ENCODE data around the gene TMEM121.
"Not testable (repeated sequence)": the region's sequence is repeated elsewhere in the genome, so short reads cannot be mapped to it uniquely, and the experiment has no call there.

Gene TMEM121

DNA sequence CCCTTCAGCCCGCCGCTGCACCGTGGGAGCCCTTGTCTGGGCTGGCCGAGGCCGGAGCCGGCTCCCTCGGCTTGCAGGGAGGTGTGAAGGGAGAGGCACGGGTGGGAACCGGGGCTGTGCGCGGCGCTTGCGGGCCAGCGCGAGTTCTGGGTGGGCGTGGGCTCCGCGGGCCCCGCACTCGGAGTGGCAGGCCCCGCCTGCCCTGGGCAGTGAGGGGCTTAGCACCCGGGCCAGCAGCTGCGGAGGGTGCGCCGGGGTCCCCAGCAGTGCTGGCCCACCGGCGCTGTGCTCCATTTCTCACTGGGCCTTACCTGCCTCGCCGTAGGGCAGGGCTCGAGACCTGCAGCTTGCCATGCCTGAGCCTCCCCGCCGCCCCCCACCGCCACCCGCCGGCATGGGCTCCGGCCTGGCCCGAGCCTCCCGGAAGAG lies 21.4 kb downstream of the TMEM121 start:
- TF ChIP-seq, protein P1, sequence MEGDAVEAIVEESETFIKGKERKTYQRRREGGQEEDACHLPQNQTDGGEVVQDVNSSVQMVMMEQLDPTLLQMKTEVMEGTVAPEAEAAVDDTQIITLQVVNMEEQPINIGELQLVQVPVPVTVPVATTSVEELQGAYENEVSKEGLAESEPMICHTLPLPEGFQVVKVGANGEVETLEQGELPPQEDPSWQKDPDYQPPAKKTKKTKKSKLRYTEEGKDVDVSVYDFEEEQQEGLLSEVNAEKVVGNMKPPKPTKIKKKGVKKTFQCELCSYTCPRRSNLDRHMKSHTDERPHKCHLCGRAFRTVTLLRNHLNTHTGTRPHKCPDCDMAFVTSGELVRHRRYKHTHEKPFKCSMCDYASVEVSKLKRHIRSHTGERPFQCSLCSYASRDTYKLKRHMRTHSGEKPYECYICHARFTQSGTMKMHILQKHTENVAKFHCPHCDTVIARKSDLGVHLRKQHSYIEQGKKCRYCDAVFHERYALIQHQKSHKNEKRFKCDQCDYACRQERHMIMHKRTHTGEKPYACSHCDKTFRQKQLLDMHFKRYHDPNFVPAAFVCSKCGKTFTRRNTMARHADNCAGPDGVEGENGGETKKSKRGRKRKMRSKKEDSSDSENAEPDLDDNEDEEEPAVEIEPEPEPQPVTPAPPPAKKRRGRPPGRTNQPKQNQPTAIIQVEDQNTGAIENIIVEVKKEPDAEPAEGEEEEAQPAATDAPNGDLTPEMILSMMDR (IDR thresholded peaks at IDR 0.05; ENCODE audit: low read depth, low read length, missing control alignments) = no peak
- in situ Hi-C loops (cut with HindIII; ENCODE audit: low sequenced_read_pairs) = no loop called here
- H3K4me3 ChIP-seq (ENCODE audit: low read depth, low read length) = no peak overlapping the region
- DNase-seq (ENCODE audit: low read depth) = no peak

DNA sequence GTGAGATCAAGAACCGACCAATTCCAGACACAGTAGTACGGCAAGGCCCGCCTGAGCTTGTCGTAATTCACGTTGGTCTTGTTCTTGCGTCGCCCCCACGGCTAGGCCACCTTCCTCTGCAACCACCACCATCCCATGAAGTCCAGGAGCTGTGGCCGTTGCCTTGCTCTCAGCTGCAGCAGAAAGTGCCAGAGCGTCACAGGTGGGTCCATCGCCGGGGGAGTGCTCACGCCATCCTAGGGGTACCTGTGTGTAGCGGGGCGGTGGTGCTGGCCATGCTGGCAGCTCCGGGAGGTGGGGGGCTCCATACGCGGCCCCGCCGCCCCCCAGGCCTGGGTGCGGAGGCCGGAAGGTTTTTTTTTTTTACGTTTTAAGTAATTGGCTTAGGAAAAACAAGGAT lies 23.1 kb downstream of the TMEM121 start:
- DNase-seq (ENCODE audit: low read depth) = no peak
- in situ Hi-C loops (cut with HindIII; ENCODE audit: low sequenced_read_pairs) = no loop called here
- TF ChIP-seq, protein P1 (IDR thresholded peaks at IDR 0.05; ENCODE audit: low read depth, low read length, missing control alignments) = no peak
- no peak overlapping the region for H3K4me3 ChIP-seq (ENCODE audit: low read depth, low read length)

DNA sequence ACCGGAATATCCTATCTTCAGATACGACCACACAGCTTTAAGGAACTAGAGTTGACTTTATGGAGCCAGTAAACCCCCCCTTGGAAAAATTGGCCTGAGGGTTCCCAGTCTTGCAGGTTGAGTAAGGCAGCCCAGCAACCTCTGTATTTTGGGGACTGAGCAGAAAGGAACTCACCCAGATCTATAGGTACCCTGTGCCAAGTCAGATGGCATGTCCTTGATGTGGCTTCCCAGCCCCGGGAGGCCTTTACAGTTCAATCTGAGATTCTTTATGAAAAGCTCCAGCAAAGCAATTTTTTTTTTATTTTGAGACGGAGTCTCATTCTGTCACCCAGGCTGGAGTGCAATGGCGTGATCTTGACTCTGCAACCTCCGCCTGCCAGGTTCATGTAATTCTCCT lies 27.6 kb downstream of the TMEM121 start:
- no peak for DNase-seq (ENCODE audit: low read depth)
- TF ChIP-seq, protein P1 (IDR thresholded peaks at IDR 0.05; ENCODE audit: low read depth, low read length, missing control alignments) = no peak
- in situ Hi-C loops (cut with HindIII; ENCODE audit: low sequenced_read_pairs) = no loop called here
- H3K4me3 ChIP-seq (ENCODE audit: low read depth, low read length) = no peak overlapping the region

DNA sequence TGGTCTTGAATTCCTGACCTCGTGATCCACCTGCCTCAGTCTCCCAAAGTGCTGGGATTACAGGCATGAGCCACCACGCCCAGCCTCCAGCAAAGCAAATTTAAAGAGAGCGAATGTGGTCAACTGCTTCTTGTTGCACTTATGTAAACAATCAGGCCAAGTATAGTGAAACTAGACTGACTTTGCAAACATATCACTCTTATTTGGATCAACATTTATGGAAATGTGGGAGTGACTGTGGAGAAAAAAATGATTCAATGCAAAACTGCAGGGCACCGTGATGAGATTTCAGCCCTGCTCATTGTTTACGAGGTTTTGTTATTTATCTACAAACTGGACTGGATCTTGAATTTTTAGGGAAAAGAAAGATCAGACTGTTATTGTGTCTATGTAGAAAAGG lies 28.1 kb downstream of the TMEM121 start:
- in situ Hi-C loops (cut with HindIII; ENCODE audit: low sequenced_read_pairs) = no loop called here
- DNase-seq (ENCODE audit: low read depth) = no peak
- H3K4me3 ChIP-seq (ENCODE audit: low read depth, low read length) = no peak overlapping the region

DNA sequence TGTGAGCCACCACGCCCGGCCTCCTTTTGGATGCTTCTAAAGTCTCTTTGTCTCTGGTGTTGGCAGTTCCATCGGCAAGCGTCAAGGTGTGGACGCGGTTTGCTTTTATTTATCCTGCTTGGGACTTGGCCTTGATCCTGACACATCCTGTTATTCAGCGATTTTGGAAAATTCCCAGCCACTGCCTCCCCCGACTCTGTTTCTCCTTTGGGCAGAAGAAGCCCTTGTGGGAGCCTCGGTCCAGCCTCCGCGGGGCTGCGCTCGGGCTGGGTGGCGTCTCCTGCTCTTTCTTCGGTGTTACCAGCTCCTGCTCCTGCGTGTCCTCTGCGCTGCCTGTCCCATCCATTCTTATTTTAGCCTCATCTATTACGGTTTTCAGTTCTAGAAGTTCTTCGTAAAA lies 31.3 kb downstream of the TMEM121 start:
- in situ Hi-C loops (cut with HindIII; ENCODE audit: low sequenced_read_pairs); DNase-seq (ENCODE audit: low read depth); H3K4me3 ChIP-seq (ENCODE audit: low read depth, low read length): not testable (repeated sequence)

More for the DNA sequence above, 28.1 kb downstream of the TMEM121 start:
- TF ChIP-seq, protein P1 (IDR thresholded peaks at IDR 0.05; ENCODE audit: low read depth, low read length, missing control alignments) = no peak

DNA sequence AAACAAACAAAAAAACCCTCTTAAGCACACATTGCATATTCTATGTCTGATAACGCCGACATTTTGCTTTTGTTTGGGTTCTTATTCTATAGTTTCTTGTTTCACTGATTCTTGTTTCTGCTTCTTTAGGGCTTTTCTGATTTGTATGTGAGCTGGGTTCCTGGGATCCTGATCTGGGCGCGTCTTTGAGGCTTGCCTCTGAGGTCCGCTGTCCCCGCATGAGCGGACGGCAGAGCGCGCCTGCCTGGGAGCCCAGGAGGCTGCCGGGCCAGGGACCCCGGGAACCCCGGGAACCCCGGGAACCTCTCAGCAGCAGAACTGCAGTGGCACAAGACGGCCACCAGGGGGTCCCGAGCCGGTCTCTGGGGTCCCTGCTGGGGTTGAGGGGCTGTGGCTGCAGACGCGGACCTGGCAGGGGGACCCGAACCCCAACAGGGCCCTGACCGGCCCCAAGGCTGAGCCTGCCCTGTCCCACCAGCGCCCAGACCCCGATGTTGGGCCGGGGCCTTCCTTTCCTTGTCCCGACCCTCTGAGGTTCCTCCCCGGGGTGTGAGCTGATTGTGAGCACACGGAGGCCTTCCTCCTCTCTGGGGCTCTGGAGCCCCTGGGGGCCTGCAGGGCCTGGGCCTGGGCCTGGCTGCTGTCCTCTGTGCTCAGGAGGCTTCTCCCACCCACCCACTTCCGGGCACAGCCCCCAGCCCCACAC lies 32.2 kb downstream of the TMEM121 start:
- in situ Hi-C loops (cut with HindIII; ENCODE audit: low sequenced_read_pairs); H3K4me3 ChIP-seq (ENCODE audit: low read depth, low read length); DNase-seq (ENCODE audit: low read depth): not testable (repeated sequence)

DNA sequence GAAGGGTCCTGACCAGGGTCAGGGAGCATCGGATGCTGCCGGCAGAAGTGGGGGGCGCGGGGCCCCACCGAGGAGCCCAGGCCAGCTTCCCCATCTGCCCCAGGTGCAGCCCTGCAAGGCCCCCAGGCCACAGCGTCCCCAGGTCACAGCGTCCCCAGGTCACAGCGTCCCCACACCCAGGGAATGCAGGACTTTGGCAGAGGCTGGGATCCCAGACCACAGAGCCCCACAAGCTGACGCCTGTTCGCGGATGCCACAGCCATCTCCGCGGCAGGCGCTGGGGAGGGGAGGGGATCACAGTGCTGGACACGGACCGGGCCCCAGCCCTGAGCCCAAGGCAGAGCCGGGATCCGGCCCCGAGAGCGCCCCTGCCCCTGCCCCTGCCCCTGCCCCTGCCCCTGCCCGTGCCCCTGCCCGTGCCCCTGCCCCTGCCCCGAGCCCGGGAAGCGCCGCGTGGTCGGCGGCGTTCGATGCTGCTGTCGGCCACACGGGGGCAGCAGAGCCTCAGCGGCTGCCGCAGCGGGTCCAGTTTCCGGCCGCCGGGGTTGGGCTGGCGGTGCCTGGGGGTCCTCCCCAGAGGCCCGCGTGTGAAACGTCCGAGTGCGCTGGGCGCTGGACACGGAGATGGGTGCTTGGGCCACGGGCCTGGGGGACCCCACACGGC lies 33.1 kb downstream of the TMEM121 start:
- DNase-seq (ENCODE audit: low read depth); in situ Hi-C loops (cut with HindIII; ENCODE audit: low sequenced_read_pairs); H3K4me3 ChIP-seq (ENCODE audit: low read depth, low read length): not testable (repeated sequence)

DNA sequence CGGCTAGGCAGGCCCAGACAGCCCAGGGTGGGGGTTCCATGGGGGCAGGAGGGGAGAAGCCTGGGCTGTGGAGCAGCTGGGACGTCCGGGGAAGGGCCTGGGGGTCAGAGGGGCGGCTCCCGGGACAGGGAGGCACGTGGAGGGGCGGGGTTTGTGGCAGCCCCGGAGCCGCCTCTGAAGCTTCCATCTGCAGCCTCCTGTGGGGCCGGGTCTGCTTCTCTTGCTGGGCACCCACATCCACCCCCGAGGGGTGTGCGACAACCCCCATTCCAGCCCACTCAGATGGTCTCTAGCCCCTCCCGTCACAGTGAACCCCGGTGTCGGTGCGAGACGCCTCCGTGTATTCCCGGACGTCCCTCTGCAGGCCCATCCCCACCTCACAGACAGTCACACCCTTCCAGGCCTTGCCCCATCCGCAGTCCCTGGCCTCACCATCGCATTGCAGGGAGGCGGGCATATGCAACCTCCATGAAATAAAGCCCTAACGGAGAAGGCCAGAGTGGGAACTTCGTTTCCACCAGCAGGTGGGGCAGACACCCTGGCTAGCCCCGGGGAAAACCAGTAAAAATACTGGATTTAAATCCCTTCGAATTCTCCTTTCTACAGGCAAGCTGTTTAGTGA lies 33.8 kb downstream of the TMEM121 start:
- in situ Hi-C loops (cut with HindIII; ENCODE audit: low sequenced_read_pairs); H3K4me3 ChIP-seq (ENCODE audit: low read depth, low read length); DNase-seq (ENCODE audit: low read depth): not testable (repeated sequence)

DNA sequence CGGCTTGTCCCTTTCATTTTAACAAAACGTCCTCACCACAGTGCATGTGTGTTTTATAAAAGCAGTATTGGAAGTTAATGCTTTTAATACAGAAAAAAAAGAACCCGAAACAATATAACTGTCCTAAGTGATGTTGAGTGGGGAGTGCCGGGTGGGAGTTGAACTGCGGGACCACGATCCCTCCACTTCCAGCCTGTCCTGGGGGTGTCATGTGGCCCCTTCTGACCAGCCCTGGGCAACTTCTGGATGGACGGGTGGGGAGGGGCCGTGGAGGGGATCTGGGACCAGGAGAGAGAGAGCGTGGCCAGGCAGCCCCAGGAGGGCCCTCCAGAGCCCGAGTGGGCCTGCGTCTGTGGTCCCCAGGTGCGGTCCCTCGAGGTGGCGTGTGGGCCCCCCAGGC lies 35.0 kb downstream of the TMEM121 start:
- DNase-seq (ENCODE audit: low read depth); in situ Hi-C loops (cut with HindIII; ENCODE audit: low sequenced_read_pairs): not testable (repeated sequence)

More for the DNA sequence above, 35.0 kb downstream of the TMEM121 start:
- H3K4me3 ChIP-seq (ENCODE audit: low read depth, low read length) = not testable (repeated sequence)

Data from astrocyte of the cerebellum (primary cell).